Fibroblast of lung (primary cell): ENCODE measurements around the gene XPO6.

Experiments
- CTCF ChIP-seq, 2 donors: IDR thresholded peaks in 1 of 2; conservative IDR thresholded peaks in 1 of 2; 1 replicate in 1 of 2; 2 replicates in 1 of 2; pipeline ENCODE4 v1.5.1; 2011 to 2012; ENCODE audit warnings: low read length in 2 of 2, control low read depth in 1 of 2, inconsistent platforms in 1 of 2, low read depth in 1 of 2, mild to moderate bottlenecking in 1 of 2
- EZH2 ChIP-seq: IDR thresholded peaks from 2 replicates; pipeline ENCODE4 v1.5.1; 2012; ENCODE audit warnings: low read length, control low read depth, mild to moderate bottlenecking; ENCODE audit errors: missing control alignments

- TF ChIP-seq CTCF (conservative IDR thresholded peaks at IDR 0.05 in 1 of 2, IDR thresholded peaks at IDR 0.05 in 1 of 2; ENCODE audit: low read depth in 1 of 2, low read length in 2 of 2) (no peak), EZH2 (no peak)
Measured at GRCh38 chr16:28202147-28202746, 9.5 kb downstream of the XPO6 start.
